ENCODE data around the gene HIVEP3. TPM values are rescaled to one million over a fixed set of nuclear protein-coding genes. Genes with fewer than 3 reads are reported as not detected.

The HIVEP3 gene
- total RNA-seq, 2 donors from 2014 or later = 2.3 to 12.8 TPM

DNA sequence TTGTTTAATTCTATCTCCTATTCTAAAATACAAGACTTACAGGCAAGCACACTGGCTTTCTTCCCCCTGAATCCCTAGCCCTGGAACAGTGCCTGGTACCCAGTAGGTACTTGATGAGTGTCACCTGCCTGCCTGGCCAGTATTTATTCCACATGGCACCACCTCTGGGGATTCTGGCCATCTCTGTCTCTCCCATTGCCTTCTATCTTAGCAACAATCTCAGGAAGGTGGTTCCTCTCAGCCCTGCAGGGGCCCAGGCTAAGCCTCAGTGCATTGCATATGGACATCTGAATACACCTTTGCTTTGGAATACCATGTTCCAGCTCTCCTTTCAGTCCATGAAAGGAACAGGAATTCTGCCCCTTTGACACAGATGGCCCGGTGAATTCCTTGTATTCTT lies 81.0 kb downstream of the HIVEP3 start:
- Histone ChIP-seq H3K4me1 (ENCODE audit: control insufficient read depth in 1 of 2, low read depth in 2 of 2) (no peaks in the 10 kb centered on the region), H3K4me3 (no peak overlapping the region), H3K36me3 (no peaks in the 10 kb centered on the region), H3K9me3 (no peaks in the 10 kb centered on the region), H3K27ac (no peak overlapping the region), H3K27me3 (replicated peaks; ENCODE audit: insufficient read depth) (no peaks in the 10 kb centered on the region)
- TF ChIP-seq, protein P1, sequence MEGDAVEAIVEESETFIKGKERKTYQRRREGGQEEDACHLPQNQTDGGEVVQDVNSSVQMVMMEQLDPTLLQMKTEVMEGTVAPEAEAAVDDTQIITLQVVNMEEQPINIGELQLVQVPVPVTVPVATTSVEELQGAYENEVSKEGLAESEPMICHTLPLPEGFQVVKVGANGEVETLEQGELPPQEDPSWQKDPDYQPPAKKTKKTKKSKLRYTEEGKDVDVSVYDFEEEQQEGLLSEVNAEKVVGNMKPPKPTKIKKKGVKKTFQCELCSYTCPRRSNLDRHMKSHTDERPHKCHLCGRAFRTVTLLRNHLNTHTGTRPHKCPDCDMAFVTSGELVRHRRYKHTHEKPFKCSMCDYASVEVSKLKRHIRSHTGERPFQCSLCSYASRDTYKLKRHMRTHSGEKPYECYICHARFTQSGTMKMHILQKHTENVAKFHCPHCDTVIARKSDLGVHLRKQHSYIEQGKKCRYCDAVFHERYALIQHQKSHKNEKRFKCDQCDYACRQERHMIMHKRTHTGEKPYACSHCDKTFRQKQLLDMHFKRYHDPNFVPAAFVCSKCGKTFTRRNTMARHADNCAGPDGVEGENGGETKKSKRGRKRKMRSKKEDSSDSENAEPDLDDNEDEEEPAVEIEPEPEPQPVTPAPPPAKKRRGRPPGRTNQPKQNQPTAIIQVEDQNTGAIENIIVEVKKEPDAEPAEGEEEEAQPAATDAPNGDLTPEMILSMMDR (IDR thresholded peaks at IDR 0.05) = no peak
- ATAC-seq (ENCODE audit: insufficient number of reproducible peaks, low FRiP score, low read depth) (no peak), DNase-seq (ENCODE audit: low spot score) (no peak)

DNA sequence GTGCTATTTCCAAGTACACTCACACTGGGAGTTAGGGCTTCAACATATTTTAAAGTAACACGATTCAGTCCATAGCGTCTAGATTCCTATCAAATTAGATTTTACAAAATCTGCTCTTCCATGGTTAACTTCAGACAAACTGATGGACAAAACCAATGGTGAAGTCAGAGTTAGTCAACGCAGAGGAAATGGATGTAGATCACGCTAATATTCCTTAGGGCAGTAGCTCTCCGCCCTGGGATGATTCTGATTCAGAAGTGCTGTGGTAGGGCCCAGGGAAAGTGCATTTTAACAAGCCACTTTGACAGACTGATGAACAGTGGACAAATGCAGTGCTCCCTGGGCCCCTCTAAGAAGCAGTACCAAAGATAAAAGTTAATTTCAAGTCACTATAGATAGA lies 83.2 kb downstream of the HIVEP3 start:
- Histone ChIP-seq H3K9me3 (no peaks in the 10 kb centered on the region), H3K27ac (no peak overlapping the region), H3K4me1 (ENCODE audit: control insufficient read depth in 1 of 2, low read depth in 2 of 2) (no peaks in the 10 kb centered on the region), H3K4me3 (no peak overlapping the region), H3K27me3 (replicated peaks; ENCODE audit: insufficient read depth) (no peaks in the 10 kb centered on the region), H3K36me3 (no peaks in the 10 kb centered on the region)
- ATAC-seq (ENCODE audit: insufficient number of reproducible peaks, low FRiP score, low read depth) (no peak), DNase-seq (ENCODE audit: low spot score) (no peak)
- TF ChIP-seq, protein P1 (IDR thresholded peaks at IDR 0.05) = no peak

- no peaks in the 10 kb centered on the region for H3K27me3 ChIP-seq (replicated peaks; ENCODE audit: insufficient read depth)
- H3K4me1 ChIP-seq (ENCODE audit: control insufficient read depth in 1 of 2, low read depth in 2 of 2) = peaks cover 4 to 6% of the 10 kb centered on the region in 2 donors
- H3K27ac ChIP-seq = no peak overlapping the region
- TF ChIP-seq, protein P1 (IDR thresholded peaks at IDR 0.05) = no peak
- no peaks in the 10 kb centered on the region for H3K36me3 ChIP-seq
- no peak for DNase-seq (ENCODE audit: low spot score)
- ATAC-seq (ENCODE audit: insufficient number of reproducible peaks, low FRiP score, low read depth) = no peak
- H3K4me3 ChIP-seq = no peak overlapping the region
- no peaks in the 10 kb centered on the region for H3K9me3 ChIP-seq
These were observed 85.2 kb downstream of the HIVEP3 start for GRCh38 chr1:41833519-41834000.

DNA sequence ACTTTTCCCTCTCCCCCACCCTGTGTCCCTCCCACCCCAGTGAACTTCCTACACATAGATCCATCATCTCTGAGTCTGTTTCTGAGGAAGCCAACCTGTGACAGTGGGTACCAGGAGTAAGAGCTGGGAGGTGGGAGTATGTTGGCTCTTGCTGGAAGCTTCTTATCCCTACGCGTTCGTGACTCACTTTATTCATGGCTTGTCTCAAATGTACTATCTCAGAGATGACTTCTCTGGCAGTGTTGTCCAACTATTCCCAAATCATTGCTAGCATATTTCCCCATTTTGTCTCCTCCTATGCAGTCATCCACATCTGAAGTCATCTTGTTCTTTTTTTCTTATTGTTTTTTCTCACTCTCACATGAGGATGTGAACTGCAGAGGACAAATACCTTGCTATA lies 88.0 kb downstream of the HIVEP3 start:
- Histone ChIP-seq H3K4me1 (ENCODE audit: control insufficient read depth in 1 of 2, low read depth in 2 of 2) (peaks cover 14 to 18% of the 10 kb centered on the region in 2 donors), H3K4me3 (no peak overlapping the region), H3K27ac (no peak overlapping the region), H3K9me3 (no peaks in the 10 kb centered on the region), H3K36me3 (no peaks in the 10 kb centered on the region), H3K27me3 (replicated peaks; ENCODE audit: insufficient read depth) (no peaks in the 10 kb centered on the region)
- ATAC-seq (ENCODE audit: insufficient number of reproducible peaks, low FRiP score, low read depth) (no peak), DNase-seq (ENCODE audit: low spot score) (no peak)
- TF ChIP-seq, protein P1 (IDR thresholded peaks at IDR 0.05) = no peak

DNA sequence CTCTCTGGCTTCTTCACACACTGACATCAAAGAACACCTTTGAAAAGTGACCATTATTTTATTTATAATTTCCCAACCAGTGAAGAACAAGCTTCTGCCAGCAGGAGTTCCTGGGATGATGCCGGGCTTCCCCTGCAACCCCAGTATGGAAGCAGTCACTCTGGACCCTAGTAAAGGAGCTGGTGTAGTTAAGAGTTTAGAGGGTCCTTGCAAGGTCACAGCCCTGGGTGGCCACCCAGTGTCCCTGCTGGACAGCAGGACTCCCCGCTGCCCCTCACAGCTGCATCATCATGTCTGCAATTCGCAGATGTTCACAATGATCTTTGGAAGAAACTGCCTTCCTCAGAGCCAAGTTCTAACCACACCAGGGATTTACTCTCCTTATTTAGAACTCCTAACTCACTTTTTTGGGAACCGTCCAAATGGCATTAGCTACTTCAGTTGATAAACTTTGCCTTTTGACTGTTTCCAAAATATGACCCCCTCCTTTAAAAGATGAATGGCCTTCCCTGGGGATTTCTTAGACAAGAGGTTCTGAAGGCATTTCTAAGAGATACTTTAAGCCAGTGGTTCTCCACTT lies 90.6 kb downstream of the HIVEP3 start:
- Histone ChIP-seq H3K27me3 (replicated peaks; ENCODE audit: insufficient read depth) (no peaks in the 10 kb centered on the region), H3K4me3 (no peak overlapping the region), H3K27ac (peak overlapping the region in 1 of 2 donors; percentile 0), H3K36me3 (no peaks in the 10 kb centered on the region), H3K4me1 (ENCODE audit: control insufficient read depth in 1 of 2, low read depth in 2 of 2) (peaks cover 25 to 31% of the 10 kb centered on the region in 2 donors), H3K9me3 (no peaks in the 10 kb centered on the region)
- ATAC-seq (ENCODE audit: insufficient number of reproducible peaks, low FRiP score, low read depth) = no peak
- no peak for DNase-seq (ENCODE audit: low spot score)
- TF ChIP-seq, protein P1 (IDR thresholded peaks at IDR 0.05) = no peak
